Skin epidermis (tissue), 12 donors: ENCODE data around the gene SREBF1.

Experiments used
- H3K27ac ChIP-seq, 21 experiments: fragments of 200-600 bp; sonication (generic) in 11 of 21; one replicate each; pipeline ENCODE4 v1.5.0; 2020; ENCODE audit warnings: mild to moderate bottlenecking in 3 of 21, inconsistent platforms in 2 of 21, moderate library complexity in 2 of 21
- H3K4me3 ChIP-seq, 7 experiments: fragments of 200-600 bp; sonication (generic) in 2 of 7; one replicate each; pipeline ENCODE4 v1.5.0; 2020; ENCODE audit warnings: inconsistent platforms in 2 of 7, mild to moderate bottlenecking in 2 of 7, moderate library complexity in 1 of 7

The SREBF1 gene

GRCh38 chr17:17836818-17837379, at the start of gene SREBF1:
TSS of gene SREBF1 (minus strand) at chr17:17836986. CDS start at chr17:17836817, 169 bp downstream.
- peak within 1 kb of the TSS; percentile 74 to 98 (median 84) for H3K4me3 ChIP-seq
- peak within 1 kb of the TSS; percentile 87 to 99 (median 98) for H3K27ac ChIP-seq

GRCh38 chr17:17886226-17886625, 49.4 kb upstream of the SREBF1 start:
- no peak overlapping the region for H3K4me3 ChIP-seq
- H3K27ac ChIP-seq = peak overlapping the region in 9 of 21 experiments; percentile 3 to 71 (median 34)

- Histone ChIP-seq H3K4me3 (no peak overlapping the region), H3K27ac (no peak overlapping the region)
These were observed 47.9 kb upstream of the SREBF1 start for GRCh38 chr17:17884391-17885357.

GRCh38 chr17:17883801-17884200, 47.0 kb upstream of the SREBF1 start:
- Histone ChIP-seq H3K4me3 (no peak overlapping the region), H3K27ac (no peak overlapping the region)

- no peak overlapping the region for H3K4me3 ChIP-seq
These were observed 45.3 kb upstream of the SREBF1 start for GRCh38 chr17:17882082-17882581.

GRCh38 chr17:17880577-17881196, 43.9 kb upstream of the SREBF1 start:
- H3K27ac ChIP-seq = no peak overlapping the region
- H3K4me3 ChIP-seq = no peak overlapping the region

More at GRCh38 chr17:17882082-17882581, 45.3 kb upstream of the SREBF1 start:
- no peak overlapping the region for H3K27ac ChIP-seq

- no peak overlapping the region for H3K4me3 ChIP-seq
- H3K27ac ChIP-seq = peak overlapping the region in 20 of 21 experiments; percentile 4 to 86 (median 66)
These were observed 41.0 kb upstream of the SREBF1 start for GRCh38 chr17:17877529-17878358.

GRCh38 chr17:17876959-17877528, 40.3 kb upstream of the SREBF1 start:
- peak overlapping the region in 20 of 21 experiments; percentile 4 to 86 (median 66) for H3K27ac ChIP-seq
- H3K4me3 ChIP-seq = no peak overlapping the region

GRCh38 chr17:17874478-17874877, 37.7 kb upstream of the SREBF1 start:
- Histone ChIP-seq H3K27ac (peak overlapping the region in 2 of 21 experiments; percentile 21 to 86), H3K4me3 (no peak overlapping the region)

GRCh38 chr17:17873450-17873991, 36.7 kb upstream of the SREBF1 start:
- no peak overlapping the region for H3K27ac ChIP-seq
- no peak overlapping the region for H3K4me3 ChIP-seq

- Histone ChIP-seq H3K27ac (peak overlapping the region in 1 of 21 experiments; percentile 10), H3K4me3 (no peak overlapping the region)
These were observed 36.0 kb upstream of the SREBF1 start for GRCh38 chr17:17872547-17873345.

GRCh38 chr17:17871913-17872312, 35.1 kb upstream of the SREBF1 start:
- H3K27ac ChIP-seq = peak overlapping the region in 1 of 21 experiments; percentile 10
- H3K4me3 ChIP-seq = no peak overlapping the region

- peak overlapping the region in 2 of 21 experiments; percentile 6 to 42 for H3K27ac ChIP-seq
- no peak overlapping the region for H3K4me3 ChIP-seq
These were observed 33.5 kb upstream of the SREBF1 start for GRCh38 chr17:17870247-17870646.

GRCh38 chr17:17868641-17869522, 32.1 kb upstream of the SREBF1 start:
- Histone ChIP-seq H3K27ac (peak overlapping the region in 7 of 21 experiments; percentile 3 to 42 (median 32)), H3K4me3 (no peak overlapping the region)

- H3K27ac ChIP-seq = no peak overlapping the region
- no peak overlapping the region for H3K4me3 ChIP-seq
These were observed 30.1 kb upstream of the SREBF1 start for GRCh38 chr17:17866897-17867296.

- Histone ChIP-seq H3K27ac (peak overlapping the region in 1 of 21 experiments; percentile 9), H3K4me3 (no peak overlapping the region)
These were observed 29.6 kb upstream of the SREBF1 start for GRCh38 chr17:17866425-17866824.

- Histone ChIP-seq H3K27ac (no peak overlapping the region), H3K4me3 (no peak overlapping the region)
These were observed 28.2 kb upstream of the SREBF1 start for GRCh38 chr17:17865035-17865434.
